ENCODE data around the gene PCYT1B.

Gene PCYT1B

DNA sequence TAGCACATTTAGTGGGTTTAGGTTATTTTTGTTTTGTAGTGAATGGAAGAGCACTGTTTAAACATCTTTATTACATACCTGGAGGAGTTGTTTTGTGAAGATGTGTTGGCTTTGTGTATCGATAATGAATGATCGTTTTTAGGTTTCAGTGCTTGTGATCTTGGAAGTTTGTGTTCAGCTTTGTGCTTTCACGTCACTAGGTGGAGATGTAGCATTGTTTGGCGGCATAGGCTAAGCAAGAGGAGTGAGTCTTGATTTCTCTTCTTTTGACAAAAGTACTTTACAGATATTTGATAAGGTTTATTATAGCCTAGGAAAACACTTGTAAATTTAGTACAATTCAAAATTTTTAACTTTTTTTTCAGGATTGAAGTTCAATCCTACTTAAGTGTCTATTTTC lies 131.7 kb downstream of the PCYT1B start:
- no peak for DNase-seq

GRCh38 chrX:24513416-24513815 lies 133.7 kb downstream of the PCYT1B start:
- DNase-seq: peak; percentile 57

- DNase-seq: no peak
Observed at GRCh38 chrX:24508375-24508774, 138.8 kb downstream of the PCYT1B start.

All from stimulated activated CD4-positive, alpha-beta T cell treated with anti-CD3 and anti-CD28 coated beads, Interleukin-1b, Interleukin-23, amount 100 ng/mL, for 48 hours (primary cell).